ENCODE data around the gene ZNF621. TPM values are rescaled to one million over a fixed set of nuclear protein-coding genes. Genes with fewer than 3 reads are reported as not detected.

The ZNF621 gene
- total RNA-seq, 4 donors from 2014 or later = 6.5 to 35.7 (median 16.3) TPM

DNA sequence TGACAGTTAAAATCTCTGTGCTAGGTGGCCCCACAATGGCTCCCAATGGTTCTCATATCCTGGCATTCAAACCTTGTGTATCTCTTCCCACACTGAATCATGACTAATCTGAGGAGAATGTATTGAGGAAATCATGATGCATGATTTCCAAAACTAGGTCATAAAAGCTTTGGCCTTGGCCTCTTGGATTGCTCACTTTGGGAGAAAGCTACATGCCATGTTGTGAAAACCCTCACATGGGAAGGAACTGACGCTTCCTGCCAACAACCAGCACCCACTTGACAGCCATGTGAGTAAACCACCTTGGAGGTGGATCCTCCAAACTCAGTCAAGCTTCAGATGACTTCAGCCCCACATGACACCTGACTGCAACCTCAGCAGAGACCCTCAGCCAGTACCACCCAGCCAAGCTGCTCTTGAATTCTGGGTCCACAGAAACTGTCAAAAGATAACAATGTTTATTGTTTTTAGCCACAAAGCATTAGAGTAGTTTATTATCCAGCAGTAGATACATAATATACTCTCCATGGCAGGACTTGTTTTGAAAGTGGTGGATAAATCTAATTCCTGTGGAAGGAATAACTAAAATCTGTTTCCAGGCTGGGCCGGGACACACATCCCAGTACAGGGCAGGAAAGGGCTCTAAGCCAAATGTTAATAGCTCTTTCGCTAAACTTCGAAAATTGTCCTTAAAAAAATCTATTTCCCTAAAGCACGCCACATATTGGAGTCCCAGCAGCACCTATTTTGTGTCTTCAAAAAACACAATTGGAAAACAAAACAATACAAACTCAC lies 19.9 kb upstream of the ZNF621 start:
- TF ChIP-seq POLR2A (IDR thresholded peaks at IDR 0.05) = no peak
- TF ChIP-seq, protein P1, sequence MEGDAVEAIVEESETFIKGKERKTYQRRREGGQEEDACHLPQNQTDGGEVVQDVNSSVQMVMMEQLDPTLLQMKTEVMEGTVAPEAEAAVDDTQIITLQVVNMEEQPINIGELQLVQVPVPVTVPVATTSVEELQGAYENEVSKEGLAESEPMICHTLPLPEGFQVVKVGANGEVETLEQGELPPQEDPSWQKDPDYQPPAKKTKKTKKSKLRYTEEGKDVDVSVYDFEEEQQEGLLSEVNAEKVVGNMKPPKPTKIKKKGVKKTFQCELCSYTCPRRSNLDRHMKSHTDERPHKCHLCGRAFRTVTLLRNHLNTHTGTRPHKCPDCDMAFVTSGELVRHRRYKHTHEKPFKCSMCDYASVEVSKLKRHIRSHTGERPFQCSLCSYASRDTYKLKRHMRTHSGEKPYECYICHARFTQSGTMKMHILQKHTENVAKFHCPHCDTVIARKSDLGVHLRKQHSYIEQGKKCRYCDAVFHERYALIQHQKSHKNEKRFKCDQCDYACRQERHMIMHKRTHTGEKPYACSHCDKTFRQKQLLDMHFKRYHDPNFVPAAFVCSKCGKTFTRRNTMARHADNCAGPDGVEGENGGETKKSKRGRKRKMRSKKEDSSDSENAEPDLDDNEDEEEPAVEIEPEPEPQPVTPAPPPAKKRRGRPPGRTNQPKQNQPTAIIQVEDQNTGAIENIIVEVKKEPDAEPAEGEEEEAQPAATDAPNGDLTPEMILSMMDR (IDR thresholded peaks at IDR 0.05) = no peak
- Histone ChIP-seq H3K36me3 (no peaks in the 10 kb centered on the region), H3K9me3 (no peaks in the 10 kb centered on the region), H3K4me3 (no peak overlapping the region), H3K4me1 (peaks cover 0 to 3% of the 10 kb centered on the region in 2 donors), H3K27ac (peak overlapping the region; percentile 66 to 72), H3K27me3 (no peaks in the 10 kb centered on the region)
- intact Hi-C loops (cut with DNase I; ENCODE audit: low total_unique reads) = no loop called here
- DNase-seq = peak in 1 of 2 donors; percentile 53

DNA sequence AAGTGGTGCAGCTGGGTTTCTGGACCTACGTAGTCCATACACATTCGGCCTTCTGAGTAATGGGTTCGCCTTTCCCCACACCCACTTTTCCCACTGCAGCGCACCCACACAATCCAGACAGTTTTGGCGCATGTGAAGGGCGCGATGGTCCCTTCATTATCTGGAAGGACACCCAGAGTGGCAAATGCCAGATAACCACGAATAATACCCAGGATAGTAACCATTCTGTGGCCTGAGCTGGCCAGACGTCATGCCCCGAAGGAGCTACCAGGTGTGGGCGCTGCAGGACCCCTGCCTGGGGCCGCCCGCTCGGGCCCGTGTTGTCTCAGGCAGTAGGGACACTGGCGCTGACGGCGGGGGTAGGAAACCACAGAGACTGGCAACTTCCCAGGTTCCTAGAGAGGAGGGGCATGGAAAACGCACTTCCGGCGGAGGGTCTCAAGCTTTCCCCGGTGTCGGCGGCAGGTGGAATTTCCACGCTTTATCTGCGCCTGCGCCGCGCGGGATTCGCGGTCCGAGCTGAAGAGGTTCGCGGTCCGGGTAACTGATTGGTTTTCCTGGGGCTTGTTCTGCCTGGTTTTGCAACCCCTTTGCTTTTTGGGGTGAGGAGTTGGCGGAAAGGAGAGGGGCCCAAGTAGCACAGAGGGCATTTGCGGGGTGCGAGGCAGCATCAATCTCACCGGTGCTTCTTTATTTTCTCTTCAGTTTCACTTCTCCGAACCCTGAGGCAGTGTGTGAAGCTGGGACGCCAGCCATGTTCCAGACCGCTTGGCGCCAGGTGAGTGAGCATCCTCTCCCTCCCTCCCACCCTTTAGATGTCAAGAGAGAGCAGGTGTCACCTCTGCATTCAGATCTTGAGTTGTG lies 18.9 kb upstream of the ZNF621 start, which contains the start of gene ZNF620:
ZNF620 (plus strand) TSS at position 441 of the 864 bp plus-strand sequence; CDS start at position 755, 314 bp downstream.
- intact Hi-C loops (cut with DNase I; ENCODE audit: low total_unique reads) = no loop called here
- Histone ChIP-seq H3K9me3 (no peaks in the 10 kb centered on the region), H3K4me1 (peaks cover 0 to 3% of the 10 kb centered on the region in 2 donors), H3K36me3 (no peaks in the 10 kb centered on the region), H3K27ac (peak within 1 kb of the TSS; percentile 66 to 72), H3K4me3 (peak within 1 kb of the TSS; percentile 40 to 52), H3K27me3 (no peaks in the 10 kb centered on the region)
- TF ChIP-seq, protein P1 (IDR thresholded peaks at IDR 0.05) = peak in 1 of 4 experiments; percentile 31
- peak in 1 of 2 donors; percentile 34 for TF ChIP-seq POLR2A (IDR thresholded peaks at IDR 0.05)
- peak; percentile 73 to 77 for DNase-seq

DNA sequence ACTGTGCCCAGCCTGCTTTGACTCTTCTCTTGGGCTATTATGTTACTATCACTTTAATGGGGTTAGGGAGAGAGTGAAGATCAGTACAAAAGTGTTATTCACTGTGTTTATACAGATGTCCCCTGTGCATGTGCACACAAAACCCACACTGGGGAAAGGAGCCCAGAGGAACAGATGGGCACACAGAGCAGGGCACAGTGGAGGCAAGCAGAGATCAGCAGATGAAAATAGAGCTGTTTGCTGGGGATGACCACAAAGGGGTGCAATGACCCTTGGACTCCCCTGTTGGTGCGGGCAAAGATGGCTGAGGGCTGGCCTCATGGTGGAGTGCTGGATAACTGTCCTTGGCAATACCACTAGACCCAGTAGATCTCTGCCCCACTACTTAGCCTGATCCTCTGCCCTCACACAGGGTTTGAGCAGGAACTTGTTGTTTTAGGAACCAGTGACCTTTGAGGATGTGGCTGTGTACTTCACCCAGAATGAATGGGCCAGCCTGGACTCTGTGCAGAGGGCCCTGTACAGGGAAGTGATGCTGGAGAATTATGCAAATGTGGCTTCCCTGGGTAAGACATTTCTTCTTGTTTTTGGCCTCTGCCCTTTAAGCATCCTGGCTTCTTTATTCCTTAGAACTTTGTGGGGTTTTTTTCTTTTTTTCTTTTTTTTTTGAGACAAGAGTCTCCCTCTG lies 13.6 kb upstream of the ZNF621 start:
- no peaks in the 10 kb centered on the region for H3K27me3 ChIP-seq
- no peaks in the 10 kb centered on the region for H3K36me3 ChIP-seq
- DNase-seq = no peak
- H3K4me3 ChIP-seq = no peak overlapping the region
- intact Hi-C loops (cut with DNase I; ENCODE audit: low total_unique reads) = no loop called here
- H3K27ac ChIP-seq = no peak overlapping the region
- no peaks in the 10 kb centered on the region for H3K9me3 ChIP-seq
- H3K4me1 ChIP-seq = no peaks in the 10 kb centered on the region
- no peak for TF ChIP-seq POLR2A (IDR thresholded peaks at IDR 0.05)
- TF ChIP-seq, protein P1 (IDR thresholded peaks at IDR 0.05) = no peak

DNA sequence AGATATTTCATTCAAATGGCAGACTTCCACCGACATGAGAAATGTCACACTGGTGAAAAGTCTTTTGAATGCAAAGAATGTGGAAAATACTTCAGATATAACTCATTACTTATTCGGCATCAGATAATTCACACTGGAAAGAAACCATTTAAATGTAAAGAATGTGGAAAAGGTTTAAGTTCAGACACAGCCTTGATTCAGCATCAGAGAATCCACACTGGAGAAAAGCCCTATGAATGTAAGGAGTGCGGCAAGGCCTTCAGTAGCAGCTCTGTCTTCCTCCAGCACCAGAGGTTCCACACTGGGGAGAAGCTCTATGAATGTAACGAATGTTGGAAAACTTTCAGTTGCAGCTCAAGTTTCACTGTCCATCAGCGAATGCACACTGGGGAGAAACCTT lies 8.6 kb upstream of the ZNF621 start:
- no peaks in the 10 kb centered on the region for H3K36me3 ChIP-seq
- H3K27ac ChIP-seq = no peak overlapping the region
- no peak overlapping the region for H3K4me3 ChIP-seq
- TF ChIP-seq, protein P1 (IDR thresholded peaks at IDR 0.05) = no peak
- TF ChIP-seq POLR2A (IDR thresholded peaks at IDR 0.05) = no peak
- no peaks in the 10 kb centered on the region for H3K4me1 ChIP-seq
- intact Hi-C loops (cut with DNase I; ENCODE audit: low total_unique reads) = no loop called here
- no peaks in the 10 kb centered on the region for H3K9me3 ChIP-seq
- DNase-seq = no peak
- H3K27me3 ChIP-seq = no peaks in the 10 kb centered on the region

Data from uterus (tissue), 4 donors.